Left hindlimb (tissue), 1 donor: ENCODE data around the gene GDPD3.
A peak's percentile ranks its signal among the peaks of the same experiment; 100 is the strongest.

Experiments used
- DNase-seq: peaks from one replicate; pipeline ENCODE4 v3.0.0-alpha.2; 2018

The GDPD3 gene

GRCh38 chr16:30075503-30076275, 37.6 kb downstream of the GDPD3 start, which contains the start of gene PPP4C:
Gene PPP4C (plus strand): TSS chr16:30075994. CDS start chr16:30076378, 384 bp downstream.
- DNase-seq: peak; percentile 92

GRCh38 chr16:30070490-30070889, 42.8 kb downstream of the GDPD3 start:
- DNase-seq: no peak

- DNase-seq: no peak
Measured at GRCh38 chr16:30069611-30070462, 43.5 kb downstream of the GDPD3 start.

- no peak for DNase-seq
Measured at GRCh38 chr16:30068750-30069610, 44.4 kb downstream of the GDPD3 start.

GRCh38 chr16:30068333-30068732, 45.0 kb downstream of the GDPD3 start:
- DNase-seq: no peak

- DNase-seq: no peak
Measured at GRCh38 chr16:30067584-30067916, 45.8 kb downstream of the GDPD3 start.

GRCh38 chr16:30066761-30067583, 46.4 kb downstream of the GDPD3 start:
- DNase-seq: no peak

GRCh38 chr16:30065943-30066760, 47.2 kb downstream of the GDPD3 start:
- DNase-seq: no peak

- peak; percentile 99 for DNase-seq
Measured at GRCh38 chr16:30065102-30065942, 48.0 kb downstream of the GDPD3 start, which contains the start of gene ALDOA. Gene ALDOA (plus strand): TSS chr16:30065760. CDS start chr16:30066898, 1,138 bp downstream.

GRCh38 chr16:30064729-30065101, 48.6 kb downstream of the GDPD3 start:
- DNase-seq: no peak

GRCh38 chr16:30063893-30064728, 49.2 kb downstream of the GDPD3 start:
- peak; percentile 74 for DNase-seq

- DNase-seq: no peak
Measured at GRCh38 chr16:30063278-30063892, 50.0 kb downstream of the GDPD3 start.

- DNase-seq: peak; percentile 56
Measured at GRCh38 chr16:30060836-30061554, 52.3 kb downstream of the GDPD3 start.

- DNase-seq: no peak
Measured at GRCh38 chr16:30060346-30060745, 53.0 kb downstream of the GDPD3 start.

GRCh38 chr16:30054959-30055553, 58.3 kb downstream of the GDPD3 start:
- no peak for DNase-seq
